Coronary artery (tissue), 2 donors: Measurements from ENCODE around the gene POGLUT2.
"Not testable (repeated sequence)": the region's sequence is repeated elsewhere in the genome, so short reads cannot be mapped to it uniquely, and the experiment has no call there.

Source experiments
- DNase-seq: peaks from one replicate; pipeline ENCODE4 v3.0.0-alpha.2; 2017; ENCODE audit warnings: low spot score
- H3K27ac ChIP-seq, 2 donors: fragments of 200-600 bp; sonication (generic); one replicate each; pipeline ENCODE4 v1.5.1; 2016 to 2019
- H3K4me3 ChIP-seq: fragments of 200-600 bp; sonication (generic); 2 replicates; pipeline ENCODE4 v1.5.1; 2016; ENCODE audit warnings: mild to moderate bottlenecking, moderate library complexity
- TF ChIP-seq, protein P1 (sequence below): fragments of 200-600 bp; sonication (generic); IDR thresholded peaks from one replicate; pipeline ENCODE4 v1.5.1; 2019; ENCODE audit warnings: antibody characterized with exemption

The POGLUT2 gene

DNA sequence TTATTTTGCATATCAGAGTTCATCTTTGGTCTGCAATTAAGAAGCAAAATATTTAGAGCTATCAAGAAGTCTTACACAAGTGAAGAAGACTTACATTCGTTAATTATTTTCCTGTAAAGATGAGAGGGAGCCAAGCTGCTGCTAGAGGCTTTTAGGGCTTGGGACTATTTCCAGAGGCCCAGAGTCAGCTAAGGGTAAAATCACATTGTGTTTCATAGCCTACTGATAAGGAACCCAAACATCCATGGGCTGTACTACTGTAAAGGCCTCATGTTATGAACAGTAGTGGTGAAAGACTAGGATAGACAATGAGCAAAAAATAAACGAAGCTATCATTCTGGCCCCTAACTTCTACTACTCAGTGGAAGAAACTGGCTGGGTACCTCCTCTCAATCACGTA lies 14.3 kb downstream of the POGLUT2 start:
- H3K27ac ChIP-seq = no peak overlapping the region
- TF ChIP-seq, protein P1, sequence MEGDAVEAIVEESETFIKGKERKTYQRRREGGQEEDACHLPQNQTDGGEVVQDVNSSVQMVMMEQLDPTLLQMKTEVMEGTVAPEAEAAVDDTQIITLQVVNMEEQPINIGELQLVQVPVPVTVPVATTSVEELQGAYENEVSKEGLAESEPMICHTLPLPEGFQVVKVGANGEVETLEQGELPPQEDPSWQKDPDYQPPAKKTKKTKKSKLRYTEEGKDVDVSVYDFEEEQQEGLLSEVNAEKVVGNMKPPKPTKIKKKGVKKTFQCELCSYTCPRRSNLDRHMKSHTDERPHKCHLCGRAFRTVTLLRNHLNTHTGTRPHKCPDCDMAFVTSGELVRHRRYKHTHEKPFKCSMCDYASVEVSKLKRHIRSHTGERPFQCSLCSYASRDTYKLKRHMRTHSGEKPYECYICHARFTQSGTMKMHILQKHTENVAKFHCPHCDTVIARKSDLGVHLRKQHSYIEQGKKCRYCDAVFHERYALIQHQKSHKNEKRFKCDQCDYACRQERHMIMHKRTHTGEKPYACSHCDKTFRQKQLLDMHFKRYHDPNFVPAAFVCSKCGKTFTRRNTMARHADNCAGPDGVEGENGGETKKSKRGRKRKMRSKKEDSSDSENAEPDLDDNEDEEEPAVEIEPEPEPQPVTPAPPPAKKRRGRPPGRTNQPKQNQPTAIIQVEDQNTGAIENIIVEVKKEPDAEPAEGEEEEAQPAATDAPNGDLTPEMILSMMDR = no peak
- no peak for DNase-seq
- H3K4me3 ChIP-seq = no peak overlapping the region

- H3K4me3 ChIP-seq = no peak overlapping the region
- no peak overlapping the region for H3K27ac ChIP-seq
- TF ChIP-seq, protein P1 = no peak
- no peak for DNase-seq
These were observed 17.2 kb downstream of the POGLUT2 start for GRCh38 chr13:102781591-102781990.

DNA sequence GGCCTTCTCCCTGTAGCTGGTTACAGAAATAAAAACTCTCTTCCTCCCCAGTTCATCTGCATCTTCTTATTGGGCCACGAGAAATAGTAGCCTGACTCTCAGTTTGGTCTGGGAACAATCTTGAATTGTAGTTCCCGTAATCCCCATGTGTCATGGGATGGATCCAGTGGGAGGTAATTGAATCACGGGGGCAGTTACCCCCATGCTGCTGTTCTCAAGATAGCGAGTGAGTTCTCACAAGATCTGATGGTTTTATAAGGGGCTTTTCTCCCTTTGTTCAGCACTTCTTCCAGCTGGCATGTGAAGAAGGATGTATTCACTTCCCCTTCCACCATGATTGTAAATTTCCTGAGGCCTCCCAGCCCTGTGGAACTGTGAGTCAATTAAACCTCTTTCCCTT lies 18.1 kb downstream of the POGLUT2 start:
- H3K4me3 ChIP-seq, H3K27ac ChIP-seq, DNase-seq: not testable (repeated sequence)

DNA sequence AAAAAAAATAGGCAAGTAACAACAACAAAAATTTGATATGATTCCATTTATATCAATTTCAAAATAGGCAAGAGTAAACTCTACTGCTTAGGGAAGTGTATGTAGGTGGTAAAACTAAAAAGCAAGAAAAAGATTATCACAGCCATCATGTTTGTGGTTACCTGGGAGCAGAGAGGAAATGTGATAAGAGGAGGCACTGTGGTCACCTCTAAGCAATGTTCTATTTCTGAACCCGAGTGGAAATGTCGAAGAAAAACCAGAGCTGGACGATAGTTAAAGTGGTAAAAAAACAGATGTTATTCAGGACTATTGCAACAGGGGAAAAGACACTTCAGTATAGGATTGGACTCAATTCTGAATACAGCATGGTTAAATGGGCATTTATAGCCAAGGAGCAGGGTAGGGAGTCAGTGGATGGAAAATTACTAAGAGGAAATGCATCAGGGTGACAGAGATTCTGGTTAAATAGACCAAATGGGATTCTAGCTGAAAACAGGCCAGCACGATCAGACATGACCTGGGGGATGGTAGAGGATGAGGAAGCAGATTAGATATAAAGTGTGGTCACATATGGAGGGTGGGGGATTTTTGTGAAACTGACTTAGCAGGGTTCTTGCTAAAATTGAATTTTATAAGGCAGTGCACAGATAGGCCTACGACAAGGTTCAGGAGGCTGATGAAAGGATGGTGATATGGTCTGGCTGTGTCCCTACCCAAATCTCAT lies 19.2 kb downstream of the POGLUT2 start:
- TF ChIP-seq, protein P1 = no peak
- no peak for DNase-seq
- no peak overlapping the region for H3K4me3 ChIP-seq
- no peak overlapping the region for H3K27ac ChIP-seq

- DNase-seq = no peak
- Histone ChIP-seq H3K27ac (no peak overlapping the region), H3K4me3 (no peak overlapping the region)
- TF ChIP-seq, protein P1 = no peak
These were observed 21.0 kb downstream of the POGLUT2 start for GRCh38 chr13:102777736-102778135.

DNA sequence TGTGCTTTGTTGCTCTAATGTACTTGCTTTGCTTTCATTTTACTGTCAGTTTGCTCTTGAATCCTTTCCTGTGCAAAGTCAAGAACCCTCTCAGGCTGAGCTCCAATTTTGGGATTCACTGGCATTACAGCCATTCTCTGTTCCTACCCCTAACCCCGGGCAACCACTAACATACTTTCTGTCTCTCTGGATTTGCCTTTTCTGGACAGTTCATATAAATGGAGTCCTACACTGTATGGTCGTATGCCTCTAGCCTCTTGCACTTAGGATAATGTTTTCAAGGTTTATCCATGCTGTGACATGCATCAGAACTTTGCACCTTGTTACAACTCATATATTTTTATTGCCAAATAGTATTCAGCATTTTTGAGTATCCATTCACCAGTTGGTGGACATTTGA lies 22.5 kb downstream of the POGLUT2 start:
- Histone ChIP-seq H3K27ac (no peak overlapping the region), H3K4me3 (no peak overlapping the region)
- TF ChIP-seq, protein P1 = no peak
- no peak for DNase-seq

GRCh38 chr13:102774591-102775520 lies 23.9 kb downstream of the POGLUT2 start:
- Histone ChIP-seq H3K4me3 (no peak overlapping the region), H3K27ac (no peak overlapping the region)
- TF ChIP-seq, protein P1 = no peak
- no peak for DNase-seq
